ENCODE results near the gene ARHGAP5. TPM values are rescaled to one million over a fixed set of nuclear protein-coding genes. Genes with fewer than 3 reads are reported as not detected.

ARHGAP5 gene
- total and polyA plus RNA-seq, 4 donors = 12.3 to 220 (median 41.2) TPM

DNA sequence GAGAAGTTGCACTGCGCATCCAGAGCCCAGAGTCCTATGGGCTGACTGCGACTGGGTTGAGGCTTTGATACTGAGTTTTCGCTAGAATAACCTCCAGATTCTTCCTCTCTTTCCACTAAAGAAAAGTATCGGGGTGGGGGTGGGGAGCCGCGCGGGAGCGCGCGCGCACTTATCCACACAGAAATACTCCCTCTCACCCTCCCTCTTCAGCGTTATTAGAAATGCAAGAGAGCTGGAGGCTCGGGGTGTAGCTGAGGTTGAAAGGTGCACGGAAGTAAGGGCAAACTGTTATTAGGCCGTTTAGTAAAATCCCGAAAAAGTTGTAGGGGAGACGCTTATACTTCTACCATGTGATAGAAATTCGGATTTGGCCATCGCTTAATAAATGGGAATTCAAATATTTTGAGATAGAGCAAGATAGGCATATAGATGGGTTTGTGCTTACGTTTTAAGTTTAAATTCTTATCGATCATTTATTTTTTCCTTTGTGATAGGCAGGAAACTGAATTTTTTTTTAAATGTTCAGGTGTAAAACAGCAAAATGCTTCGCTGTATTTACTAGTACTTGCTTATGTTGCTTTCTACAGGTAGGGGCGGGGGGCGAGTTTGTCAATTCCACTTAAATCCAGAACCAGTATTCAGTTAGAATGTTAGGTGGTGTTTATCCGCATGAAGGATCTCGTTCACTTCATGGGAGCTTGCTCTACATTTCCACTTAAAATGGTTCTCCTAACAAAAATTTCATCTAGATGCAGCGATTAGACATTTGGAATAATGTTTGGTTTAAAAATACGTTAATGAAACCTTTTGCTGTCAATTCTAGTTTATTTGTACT lies 1.1 kb downstream of the ARHGAP5 start:
- Histone ChIP-seq H3K9ac (ENCODE audit: insufficient read depth in 1 of 2, low read length in 2 of 2) (peak overlapping the region; percentile 89 to 95), H3K36me3 (ENCODE audit: control insufficient read depth in 4 of 4, insufficient read depth in 4 of 4, low read length in 4 of 4) (no peaks in the 10 kb centered on the region), H3K9me3 (ENCODE audit: control insufficient read depth in 4 of 4, insufficient read depth in 3 of 4, low read length in 3 of 4) (no peaks in the 10 kb centered on the region), H3K27me3 (ENCODE audit: control insufficient read depth in 3 of 3, insufficient read depth in 3 of 3, low read length in 2 of 3) (peaks cover 0 to 2% (median 0%) of the 10 kb centered on the region in 3 donors), H3K4me1 (ENCODE audit: control insufficient read depth in 5 of 5, insufficient read depth in 5 of 5, low read length in 5 of 5) (peaks cover 2 to 29% (median 10%) of the 10 kb centered on the region in 5 donors), H3K27ac (ENCODE audit: low read depth in 1 of 2, low read length in 1 of 2) (peak overlapping the region; percentile 98 to 99), H3K4me3 (peak overlapping the region; percentile 97)
- 4% methylated on average over 28 of the region's 28 CpGs for WGBS, 2 donors
- TF ChIP-seq, protein P1, sequence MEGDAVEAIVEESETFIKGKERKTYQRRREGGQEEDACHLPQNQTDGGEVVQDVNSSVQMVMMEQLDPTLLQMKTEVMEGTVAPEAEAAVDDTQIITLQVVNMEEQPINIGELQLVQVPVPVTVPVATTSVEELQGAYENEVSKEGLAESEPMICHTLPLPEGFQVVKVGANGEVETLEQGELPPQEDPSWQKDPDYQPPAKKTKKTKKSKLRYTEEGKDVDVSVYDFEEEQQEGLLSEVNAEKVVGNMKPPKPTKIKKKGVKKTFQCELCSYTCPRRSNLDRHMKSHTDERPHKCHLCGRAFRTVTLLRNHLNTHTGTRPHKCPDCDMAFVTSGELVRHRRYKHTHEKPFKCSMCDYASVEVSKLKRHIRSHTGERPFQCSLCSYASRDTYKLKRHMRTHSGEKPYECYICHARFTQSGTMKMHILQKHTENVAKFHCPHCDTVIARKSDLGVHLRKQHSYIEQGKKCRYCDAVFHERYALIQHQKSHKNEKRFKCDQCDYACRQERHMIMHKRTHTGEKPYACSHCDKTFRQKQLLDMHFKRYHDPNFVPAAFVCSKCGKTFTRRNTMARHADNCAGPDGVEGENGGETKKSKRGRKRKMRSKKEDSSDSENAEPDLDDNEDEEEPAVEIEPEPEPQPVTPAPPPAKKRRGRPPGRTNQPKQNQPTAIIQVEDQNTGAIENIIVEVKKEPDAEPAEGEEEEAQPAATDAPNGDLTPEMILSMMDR (IDR thresholded peaks at IDR 0.05; ENCODE audit: control extremely low read depth, extremely low read depth) = no peak
- DNase-seq = peak; percentile 38 to 85 (median 65)
- no peak for ATAC-seq (ENCODE audit: insufficient read depth, low FRiP score)

DNA sequence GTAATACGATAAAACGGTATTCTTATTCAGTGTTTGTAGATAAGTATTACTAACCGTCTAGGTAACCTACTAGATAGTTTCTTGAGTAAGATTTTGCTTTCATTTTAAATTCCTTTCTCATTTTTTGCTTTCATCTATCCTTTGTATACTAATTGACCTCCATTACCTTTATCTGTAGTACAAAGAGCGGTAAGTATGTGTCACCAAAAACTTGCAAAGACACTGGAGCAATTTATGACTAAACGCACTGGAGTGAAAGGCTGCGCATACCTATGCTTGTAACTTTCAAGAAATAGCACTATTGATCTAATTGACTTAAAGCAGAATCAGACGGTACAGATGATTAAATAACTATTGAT lies 1.7 kb downstream of the ARHGAP5 start:
- peaks cover 2 to 31% (median 10%) of the 10 kb centered on the region in 5 donors for H3K4me1 ChIP-seq (ENCODE audit: control insufficient read depth in 5 of 5, insufficient read depth in 5 of 5, low read length in 5 of 5)
- H3K27ac ChIP-seq (ENCODE audit: low read depth in 1 of 2, low read length in 1 of 2) = peak overlapping the region in 1 of 2 donors; percentile 99
- WGBS, 2 donors = 32 to 40% methylated on average over 7 of the region's 7 CpGs

DNA sequence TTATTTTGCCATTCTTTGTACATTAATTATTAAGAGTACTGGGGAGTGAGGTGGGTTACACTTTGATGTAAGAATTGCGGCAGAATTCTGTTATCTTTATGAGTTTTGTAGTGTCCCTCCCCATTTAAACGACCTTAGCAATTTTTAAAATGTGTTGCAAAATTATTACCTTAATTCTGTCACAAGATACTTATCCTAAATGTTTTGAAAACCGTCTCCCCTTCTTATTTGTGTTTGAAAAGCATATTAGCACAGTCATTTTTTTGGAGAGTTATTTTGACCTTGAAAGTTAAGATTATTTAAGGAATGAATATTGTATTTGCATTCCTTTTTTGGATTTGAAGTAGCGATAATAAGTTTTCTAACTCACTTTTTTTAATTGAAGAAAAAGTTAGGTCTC lies 2.2 kb downstream of the ARHGAP5 start:
- TF ChIP-seq, protein P1 (IDR thresholded peaks at IDR 0.05; ENCODE audit: control extremely low read depth, extremely low read depth) = no peak
- Histone ChIP-seq H3K9me3 (ENCODE audit: control insufficient read depth in 4 of 4, insufficient read depth in 3 of 4, low read length in 3 of 4) (no peaks in the 10 kb centered on the region), H3K27me3 (ENCODE audit: control insufficient read depth in 3 of 3, insufficient read depth in 3 of 3, low read length in 2 of 3) (peaks cover 0 to 2% (median 0%) of the 10 kb centered on the region in 3 donors), H3K4me1 (ENCODE audit: control insufficient read depth in 5 of 5, insufficient read depth in 5 of 5, low read length in 5 of 5) (peaks cover 2 to 31% (median 10%) of the 10 kb centered on the region in 5 donors), H3K4me3 (no peak overlapping the region), H3K9ac (ENCODE audit: insufficient read depth in 1 of 2, low read length in 2 of 2) (peak overlapping the region in 1 of 2 donors; percentile 95), H3K27ac (ENCODE audit: low read depth in 1 of 2, low read length in 1 of 2) (peak overlapping the region in 1 of 2 donors; percentile 99), H3K36me3 (ENCODE audit: control insufficient read depth in 4 of 4, insufficient read depth in 4 of 4, low read length in 4 of 4) (no peaks in the 10 kb centered on the region)
- WGBS, 2 donors = 56 to 62% methylated on average over 4 of the region's 4 CpGs
- ATAC-seq (ENCODE audit: insufficient read depth, low FRiP score) (no peak), DNase-seq (no peak)

More for the DNA sequence above, 1.7 kb downstream of the ARHGAP5 start:
- TF ChIP-seq, protein P1 (IDR thresholded peaks at IDR 0.05; ENCODE audit: control extremely low read depth, extremely low read depth) = no peak
- Histone ChIP-seq H3K36me3 (ENCODE audit: control insufficient read depth in 4 of 4, insufficient read depth in 4 of 4, low read length in 4 of 4) (no peaks in the 10 kb centered on the region), H3K9me3 (ENCODE audit: control insufficient read depth in 4 of 4, insufficient read depth in 3 of 4, low read length in 3 of 4) (no peaks in the 10 kb centered on the region), H3K27me3 (ENCODE audit: control insufficient read depth in 3 of 3, insufficient read depth in 3 of 3, low read length in 2 of 3) (peaks cover 0 to 2% (median 0%) of the 10 kb centered on the region in 3 donors), H3K9ac (ENCODE audit: insufficient read depth in 1 of 2, low read length in 2 of 2) (peak overlapping the region; percentile 89 to 95), H3K4me3 (no peak overlapping the region)
- peak in 1 of 3 donors; percentile 12 for DNase-seq
- no peak for ATAC-seq (ENCODE audit: insufficient read depth, low FRiP score)

Measured in lung (tissue), 12 donors.